Activated CD4-positive, CD25-positive, alpha-beta regulatory T cell treated with anti-CD3 and anti-CD28 coated beads, Interleukin-2, amount 50 U/mL, for 16 hours (primary cell): ENCODE measurements around the gene TMEM94.
"Not testable (repeated sequence)": the region's sequence is repeated elsewhere in the genome, so short reads cannot be mapped to it uniquely, and the experiment has no call there.

Source experiments
- DNase-seq: peaks from one replicate; pipeline ENCODE4 v3.0.0-alpha.2; 2020; ENCODE audit warnings: low read depth, low spot score

The TMEM94 gene

GRCh38 chr17:75511270-75511609 lies 54.8 kb downstream of the TMEM94 start:
- DNase-seq = no peak

- DNase-seq = no peak
Measured at GRCh38 chr17:75511610-75512575, 55.5 kb downstream of the TMEM94 start.

DNA sequence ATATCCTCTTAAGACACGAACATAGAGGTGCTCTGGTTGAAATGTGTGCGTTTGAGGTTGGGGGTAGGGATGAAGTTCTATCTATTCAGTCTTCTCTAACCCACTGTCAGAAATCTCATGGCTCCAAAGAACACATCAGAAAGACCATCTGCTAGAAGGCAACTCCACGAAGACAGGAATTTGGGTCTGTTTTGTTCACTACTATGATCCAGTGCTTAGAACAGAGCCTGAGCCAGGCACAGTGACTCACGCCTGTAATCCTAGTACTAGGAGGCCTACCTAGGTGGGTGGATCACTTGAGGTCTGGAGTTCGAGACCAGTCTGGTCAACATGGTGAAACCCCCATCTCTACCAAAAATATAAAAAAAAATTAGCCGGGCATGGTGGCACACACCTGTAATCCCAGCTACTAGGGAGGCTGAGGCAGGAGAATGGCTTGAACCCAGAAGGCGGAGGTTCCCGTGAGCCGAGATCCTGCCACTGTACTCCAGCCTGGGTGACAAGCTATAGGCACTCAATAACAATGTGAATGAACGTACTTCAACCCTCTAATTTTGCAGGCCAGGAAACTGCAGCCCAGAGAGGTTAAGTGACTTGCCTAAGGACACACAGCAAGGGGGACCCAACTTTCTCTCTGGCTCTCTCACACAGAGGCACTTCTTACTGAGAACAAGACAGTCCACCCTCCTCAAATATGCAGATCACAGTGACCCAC lies 56.6 kb downstream of the TMEM94 start:
- DNase-seq = no peak

GRCh38 chr17:75513641-75514000 lies 57.2 kb downstream of the TMEM94 start:
- no peak for DNase-seq

GRCh38 chr17:75514299-75514918 lies 58.0 kb downstream of the TMEM94 start:
- DNase-seq = no peak

- no peak for DNase-seq
Measured at GRCh38 chr17:75514919-75515495, 58.6 kb downstream of the TMEM94 start.

DNA sequence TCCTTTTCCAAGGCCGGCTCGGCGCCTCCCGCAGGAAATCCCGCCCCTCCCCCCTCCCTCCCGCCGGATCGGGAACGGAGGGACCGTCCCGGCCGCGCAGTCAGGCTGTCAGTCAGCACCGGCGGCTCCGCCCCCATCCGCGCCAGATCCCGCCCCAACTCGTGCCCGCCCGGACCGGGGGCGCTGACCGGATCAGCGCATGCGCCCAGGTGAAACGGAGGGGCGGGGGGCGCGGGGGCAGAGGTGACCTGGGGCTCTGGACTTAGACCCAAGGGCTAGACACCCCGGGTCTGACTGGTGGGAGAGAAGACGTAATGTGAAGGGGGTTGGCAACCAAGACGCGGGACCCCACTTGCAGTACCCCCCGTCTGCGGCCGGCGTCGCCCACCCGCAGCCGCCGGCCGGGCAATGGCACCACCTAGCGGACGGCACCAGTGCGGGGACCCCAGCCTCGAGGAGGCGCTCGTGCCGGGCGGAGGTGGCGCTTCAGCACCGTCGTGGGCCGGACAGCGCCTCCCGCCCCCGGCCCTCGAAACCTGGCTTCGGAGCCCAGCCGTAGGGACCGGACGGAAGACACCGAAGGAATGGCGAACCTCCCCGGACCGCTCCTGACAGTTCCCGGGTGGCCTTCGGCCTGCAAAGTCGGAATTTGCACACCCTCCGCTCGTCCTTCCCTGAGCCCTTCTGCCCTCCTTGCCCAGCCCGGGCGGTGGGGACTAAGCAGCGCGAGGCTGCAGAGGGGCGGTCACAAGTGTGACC lies 59.2 kb downstream of the TMEM94 start, which contains the start of gene CASKIN2:
Gene CASKIN2 (minus strand): TSS at position 42 of the 759 bp plus-strand sequence. CDS start 1,733 bp downstream, outside the sequence.
- peak; percentile 55 for DNase-seq

DNA sequence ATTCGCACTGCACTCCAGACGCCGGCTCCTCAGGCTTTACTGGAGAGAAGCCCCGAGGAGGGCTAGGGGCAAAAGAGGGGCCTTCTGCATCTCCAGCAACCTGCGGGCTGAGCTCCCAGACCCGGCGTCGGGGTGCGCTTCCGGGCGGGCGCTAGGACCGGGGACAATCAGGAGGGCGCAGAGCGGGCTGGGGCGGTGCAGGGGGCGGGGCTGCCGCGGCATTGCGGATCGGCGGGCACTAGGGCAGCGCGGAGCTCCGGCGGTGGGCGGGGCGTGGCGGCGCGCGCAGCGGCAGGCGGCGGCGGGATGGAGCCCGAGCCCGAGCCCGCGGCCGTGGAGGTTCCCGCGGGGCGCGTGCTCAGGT lies 59.8 kb downstream of the TMEM94 start, which contains the start of gene TSEN54:
Gene TSEN54 (plus strand): TSS at position 274 of the 364 bp plus-strand sequence. CDS start 33 bp downstream, at position 307.
- peak; percentile 82 for DNase-seq

DNA sequence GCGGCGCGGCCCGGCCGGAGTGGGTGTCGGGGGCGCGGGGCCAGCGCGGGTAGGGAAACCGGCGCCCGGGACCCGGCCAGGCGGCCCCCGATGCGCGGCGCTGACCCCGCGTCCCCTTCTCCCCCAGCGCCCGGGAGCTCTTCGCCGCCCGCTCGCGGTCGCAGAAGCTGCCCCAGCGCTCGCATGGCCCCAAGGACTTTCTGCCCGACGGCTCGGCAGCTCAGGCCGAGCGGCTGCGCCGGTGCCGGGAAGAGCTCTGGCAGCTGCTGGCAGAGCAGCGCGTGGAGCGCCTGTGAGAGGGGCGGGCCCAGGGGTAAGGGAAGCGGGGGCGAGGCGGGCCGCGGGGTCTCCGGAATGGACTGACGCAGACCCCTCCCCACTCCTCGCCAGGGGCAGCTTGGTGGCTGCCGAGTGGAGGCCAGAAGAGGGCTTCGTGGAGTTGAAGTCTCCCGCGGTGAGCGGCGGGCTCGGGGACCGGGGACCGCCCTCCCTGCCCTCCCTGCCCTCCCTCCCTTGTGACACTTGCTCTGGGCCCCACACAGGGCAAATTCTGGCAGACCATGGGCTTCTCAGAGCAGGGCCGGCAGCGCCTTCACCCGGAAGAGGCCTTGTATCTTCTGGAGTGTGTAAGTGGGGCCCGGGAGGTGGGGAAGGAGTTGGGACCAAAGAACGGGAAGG lies 60.3 kb downstream of the TMEM94 start:
- no peak for DNase-seq

GRCh38 chr17:75517297-75517865 lies 60.9 kb downstream of the TMEM94 start:
- no peak for DNase-seq

DNA sequence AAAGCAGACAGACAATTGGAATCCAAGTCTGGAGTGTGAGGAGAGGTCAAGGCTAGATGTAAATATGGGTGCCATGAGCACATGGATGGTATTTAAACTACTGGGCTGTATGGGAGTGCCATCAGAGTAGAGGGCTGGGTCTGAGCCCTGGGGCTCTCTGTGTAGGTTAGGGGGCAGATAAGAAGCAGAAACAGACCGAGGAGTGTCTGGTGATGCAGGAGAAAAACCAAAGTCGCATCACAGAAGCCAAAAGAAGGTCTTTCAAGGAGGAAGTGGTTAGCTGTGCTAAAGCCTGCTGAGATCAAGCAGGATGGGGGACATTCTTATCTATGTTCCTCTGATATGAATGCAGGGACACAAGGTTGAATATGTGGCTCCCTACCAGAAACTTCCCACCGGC lies 61.8 kb downstream of the TMEM94 start:
- no peak for DNase-seq

DNA sequence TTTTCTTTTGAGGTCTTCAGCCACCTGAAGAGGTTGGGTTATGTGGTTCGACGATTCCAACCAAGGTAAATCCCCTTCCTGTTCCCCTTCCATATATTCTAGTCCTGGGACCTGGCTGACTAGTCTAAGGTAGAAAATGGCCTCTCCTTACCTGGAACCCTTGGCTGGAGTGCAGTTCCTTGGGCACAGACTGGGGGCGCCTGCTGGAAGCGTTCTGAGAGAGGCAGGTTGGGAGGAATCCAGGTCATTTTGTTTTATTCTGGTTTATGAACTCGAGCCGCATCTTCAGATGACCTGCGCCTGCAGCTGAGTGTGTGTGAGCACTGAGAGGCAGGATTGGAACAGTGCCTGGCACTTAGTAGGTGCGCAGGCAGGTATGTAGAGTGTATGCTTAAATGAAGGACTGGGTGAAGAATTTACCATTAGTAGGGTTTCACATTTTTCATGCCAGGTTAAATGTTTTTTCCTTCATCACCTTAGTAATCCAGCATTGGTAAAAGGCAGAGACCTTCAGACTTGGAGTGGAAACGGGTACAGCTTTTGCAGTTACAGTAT lies 62.6 kb downstream of the TMEM94 start:
- DNase-seq = no peak

DNA sequence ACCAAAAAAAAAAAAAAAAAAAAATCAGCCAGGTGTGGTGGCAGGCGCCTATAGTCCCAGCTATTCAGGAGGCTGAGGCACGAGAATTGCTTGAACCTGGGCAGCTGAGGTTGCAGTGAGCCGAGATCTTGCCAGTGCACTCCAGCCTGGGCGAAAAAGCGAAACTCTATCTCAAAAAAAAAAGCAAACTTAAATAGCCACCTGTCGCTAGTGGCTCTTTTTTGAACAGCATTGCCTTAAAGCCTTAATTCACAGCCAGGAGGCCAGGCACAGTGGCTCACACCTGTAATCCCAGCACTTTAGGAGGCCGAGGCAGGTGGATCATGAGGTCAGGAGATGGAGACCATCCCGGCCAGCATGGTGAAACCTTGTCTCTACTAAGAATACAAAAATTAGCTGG lies 64.0 kb downstream of the TMEM94 start:
- not testable (repeated sequence) for DNase-seq

GRCh38 chr17:75521290-75521689 lies 64.9 kb downstream of the TMEM94 start:
- no peak for DNase-seq

DNA sequence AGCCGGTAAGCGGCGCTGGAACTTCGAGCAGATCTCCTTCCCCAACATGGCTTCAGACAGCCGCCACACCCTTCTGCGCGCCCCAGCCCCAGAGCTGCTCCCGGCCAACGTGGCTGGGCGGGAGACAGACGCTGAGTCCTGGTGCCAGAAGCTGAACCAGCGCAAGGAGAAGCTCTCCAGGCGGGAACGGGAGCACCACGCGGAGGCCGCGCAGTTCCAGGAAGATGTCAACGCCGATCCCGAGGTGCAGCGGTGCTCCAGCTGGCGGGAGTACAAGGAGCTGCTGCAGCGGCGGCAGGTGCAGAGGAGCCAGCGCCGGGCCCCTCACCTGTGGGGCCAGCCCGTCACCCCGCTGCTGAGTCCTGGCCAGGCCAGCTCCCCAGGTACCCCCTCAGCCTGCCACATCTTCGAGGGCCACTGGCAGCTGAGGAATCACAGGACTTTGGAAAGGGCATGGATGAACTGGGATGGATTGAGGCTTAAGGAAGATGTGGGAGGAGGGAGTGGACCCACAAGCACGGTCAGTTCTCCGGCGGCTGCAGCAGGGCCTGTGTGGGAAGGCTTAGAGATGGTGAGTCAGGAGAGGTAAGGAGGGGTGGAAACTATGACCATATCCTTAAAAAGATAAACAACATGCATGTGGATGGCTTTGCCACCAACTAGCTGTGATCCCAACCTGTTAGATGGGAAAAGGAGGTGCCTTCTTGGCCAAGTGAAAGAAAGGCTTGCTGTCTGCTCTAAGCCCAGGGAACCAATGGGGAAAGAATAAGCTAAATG lies 65.7 kb downstream of the TMEM94 start:
- no peak for DNase-seq

DNA sequence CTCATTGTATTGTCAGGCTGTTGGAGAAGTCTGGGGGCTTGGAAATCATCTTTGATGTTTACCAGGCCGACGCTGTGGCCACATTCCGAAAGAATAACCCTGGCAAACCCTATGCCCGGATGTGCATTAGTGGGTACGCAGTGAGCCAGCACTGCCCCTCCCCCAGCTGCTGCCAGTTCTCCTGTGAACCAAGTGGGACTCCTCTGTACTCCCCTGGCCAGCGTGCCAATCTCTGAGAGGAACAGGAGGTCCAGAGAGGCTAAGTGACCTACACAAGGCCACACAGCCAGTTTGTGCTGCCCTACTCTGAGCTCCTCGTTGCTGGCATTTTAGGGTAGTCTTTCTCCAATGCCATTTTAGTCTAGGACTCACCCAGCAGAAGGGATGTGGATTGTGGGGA lies 67.2 kb downstream of the TMEM94 start:
- DNase-seq = no peak

DNA sequence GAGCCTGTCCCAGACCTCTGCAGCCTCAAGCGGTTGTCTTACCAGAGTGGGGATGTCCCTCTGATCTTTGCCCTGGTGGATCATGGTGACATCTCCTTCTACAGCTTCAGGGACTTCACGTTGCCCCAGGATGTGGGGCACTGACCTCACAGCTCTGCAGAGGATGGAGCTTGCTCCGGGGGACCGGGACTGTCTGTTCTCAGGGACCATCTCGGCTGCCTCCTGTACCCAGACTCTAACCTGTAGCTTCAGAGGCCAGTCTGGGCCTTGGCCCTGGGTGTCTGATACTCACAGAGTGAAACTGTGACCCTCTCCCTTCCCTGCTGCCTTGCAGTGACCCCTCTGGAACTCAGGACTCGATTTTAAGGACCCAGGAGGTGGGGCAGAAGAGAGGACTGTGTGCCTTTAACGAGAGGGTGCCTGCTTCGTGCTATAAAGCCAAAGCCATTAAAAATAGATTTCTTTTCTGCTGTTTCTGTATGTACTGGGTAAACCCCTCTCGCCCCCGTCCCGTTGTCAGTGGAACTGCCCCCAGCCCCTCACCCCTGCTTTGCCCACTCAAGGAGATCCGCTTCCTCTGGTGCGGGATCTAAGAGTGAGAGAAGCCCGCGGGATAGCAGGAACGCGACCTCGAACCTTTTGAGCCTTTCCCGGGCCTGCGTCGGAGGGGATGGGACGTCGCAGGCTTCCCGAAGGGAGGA lies 68.0 kb downstream of the TMEM94 start:
- no peak for DNase-seq

DNA sequence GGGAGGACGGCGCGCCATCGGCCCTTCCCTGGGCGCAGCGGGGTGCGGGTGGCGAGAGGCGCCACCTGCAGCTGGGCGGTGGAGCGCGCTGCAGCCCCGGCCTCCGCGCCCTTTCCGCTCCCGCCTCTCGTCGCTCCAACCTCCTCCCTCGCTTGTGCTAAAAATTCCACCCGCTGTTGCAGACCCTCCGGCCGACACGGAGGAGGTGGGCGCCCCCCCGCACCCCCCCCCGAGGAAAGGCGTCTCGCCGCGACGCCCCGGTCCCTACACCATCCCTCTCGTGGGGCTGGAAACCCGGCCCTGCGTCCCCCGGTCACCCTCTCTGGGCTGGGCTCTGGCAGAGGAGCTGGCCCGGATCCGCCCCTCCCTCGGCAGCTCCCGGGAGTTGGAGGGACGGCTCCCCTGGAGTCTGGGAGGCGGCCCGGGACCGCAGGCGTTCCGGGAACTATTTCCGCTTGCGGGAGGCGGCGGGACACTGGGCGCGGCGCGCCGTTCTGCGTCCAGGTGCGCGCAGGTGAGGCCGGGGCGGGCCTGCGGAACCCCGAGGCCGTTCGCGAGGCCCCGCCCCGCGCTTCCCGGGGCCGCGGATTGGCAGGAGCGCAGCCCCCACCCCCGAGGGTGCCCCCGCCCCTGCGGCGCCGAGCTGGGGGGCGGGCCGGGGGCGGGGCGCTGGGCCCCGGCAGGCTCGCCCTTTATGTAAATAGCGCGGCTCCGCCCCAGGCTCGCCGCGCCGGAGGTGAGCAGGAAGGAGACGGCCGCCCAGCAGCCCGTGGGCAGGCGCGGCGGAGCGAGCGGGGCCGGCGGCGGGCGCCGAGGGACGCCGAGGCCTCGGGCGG lies 68.8 kb downstream of the TMEM94 start, which contains the start of gene LLGL2:
Gene LLGL2 (plus strand): TSS at position 728 of the 836 bp plus-strand sequence. CDS start 17,730 bp downstream, outside the sequence.
- DNase-seq = peak; percentile 67
